Transverse colon (tissue), 4 donors: ENCODE results near the gene FRMD8.

Experiments used
- POLR2A ChIP-seq: fragments of 450-650 bp; IDR thresholded peaks from one replicate; pipeline ENCODE4 v1.6.1; 2016; ENCODE audit warnings: antibody characterized with exemption, mild to moderate bottlenecking, moderate library complexity
- POLR2AphosphoS5 ChIP-seq, 3 donors: sonication (generic); formaldehyde crosslinking; IDR thresholded peaks; one replicate each; pipeline ENCODE4 v1.6.1; 2016; ENCODE audit warnings: antibody characterized with exemption in 3 of 3
- TF ChIP-seq, protein P1 (sequence below), 5 experiments: fragments of 200-600 bp in 3 of 5; fragments of 450-650 bp in 2 of 5; sonication (generic) in 3 of 5; IDR thresholded peaks; 1 replicate in 2 of 5; 2 replicates in 3 of 5; pipeline ENCODE4 v1.5.1; 2016 to 2017; ENCODE audit warnings: antibody characterized with exemption in 5 of 5, inconsistent platforms in 3 of 5, mild to moderate bottlenecking in 2 of 5, moderate library complexity in 1 of 5

DNA sequence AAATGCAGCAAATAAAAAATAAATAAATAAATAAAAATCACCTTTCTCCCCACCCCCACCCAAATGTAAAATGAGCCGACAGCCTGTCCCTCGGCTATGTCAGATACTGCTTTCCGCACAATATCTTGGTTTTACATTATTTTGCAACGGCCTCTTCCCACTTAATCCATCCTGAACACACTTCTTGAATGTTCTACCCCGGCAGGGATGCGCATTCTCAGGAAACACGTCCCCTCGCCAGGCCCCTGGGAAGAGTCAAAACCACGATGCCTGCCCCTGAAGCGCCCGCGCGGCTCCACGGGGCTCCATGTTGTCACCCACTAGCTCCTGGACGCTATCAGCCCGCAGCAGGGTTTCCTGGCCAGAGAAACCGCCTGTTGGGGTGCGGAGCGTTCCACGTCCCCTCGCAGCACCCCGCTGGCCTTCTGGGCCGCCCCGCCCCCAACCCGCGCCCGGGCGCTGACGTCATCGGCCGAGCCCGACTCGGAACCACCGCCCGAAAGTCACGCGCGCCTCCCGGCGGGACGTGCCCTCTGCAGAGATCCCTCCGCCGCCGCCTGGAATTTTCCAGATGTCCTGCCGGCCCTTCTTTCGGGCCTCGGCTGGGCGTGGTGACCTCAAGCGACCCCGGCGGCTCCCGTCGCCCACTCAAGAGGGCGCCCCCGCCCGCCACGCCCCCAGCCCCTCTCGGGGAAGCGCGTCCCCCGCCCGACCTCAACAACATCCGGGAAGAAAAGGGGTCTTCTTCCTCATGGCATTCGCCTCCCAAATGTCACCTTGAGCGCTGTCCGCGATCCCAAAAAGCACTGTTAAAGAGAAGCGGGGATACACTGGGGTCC is 35.6 kb downstream of the FRMD8 start:
- TF ChIP-seq, protein P1, sequence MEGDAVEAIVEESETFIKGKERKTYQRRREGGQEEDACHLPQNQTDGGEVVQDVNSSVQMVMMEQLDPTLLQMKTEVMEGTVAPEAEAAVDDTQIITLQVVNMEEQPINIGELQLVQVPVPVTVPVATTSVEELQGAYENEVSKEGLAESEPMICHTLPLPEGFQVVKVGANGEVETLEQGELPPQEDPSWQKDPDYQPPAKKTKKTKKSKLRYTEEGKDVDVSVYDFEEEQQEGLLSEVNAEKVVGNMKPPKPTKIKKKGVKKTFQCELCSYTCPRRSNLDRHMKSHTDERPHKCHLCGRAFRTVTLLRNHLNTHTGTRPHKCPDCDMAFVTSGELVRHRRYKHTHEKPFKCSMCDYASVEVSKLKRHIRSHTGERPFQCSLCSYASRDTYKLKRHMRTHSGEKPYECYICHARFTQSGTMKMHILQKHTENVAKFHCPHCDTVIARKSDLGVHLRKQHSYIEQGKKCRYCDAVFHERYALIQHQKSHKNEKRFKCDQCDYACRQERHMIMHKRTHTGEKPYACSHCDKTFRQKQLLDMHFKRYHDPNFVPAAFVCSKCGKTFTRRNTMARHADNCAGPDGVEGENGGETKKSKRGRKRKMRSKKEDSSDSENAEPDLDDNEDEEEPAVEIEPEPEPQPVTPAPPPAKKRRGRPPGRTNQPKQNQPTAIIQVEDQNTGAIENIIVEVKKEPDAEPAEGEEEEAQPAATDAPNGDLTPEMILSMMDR (IDR thresholded peaks at IDR 0.05), result no peak
- peak; percentile 96 to 98 (median 96) for TF ChIP-seq POLR2AphosphoS5 (IDR thresholded peaks at IDR 0.05)
- TF ChIP-seq POLR2A, result no peak
